HUES6 (cell line): ENCODE data around the gene STXBP6.

ENCODE experiments used
- H3K27ac ChIP-seq: 2 replicates; pipeline ENCODE4 v1.7.0; 2013; ENCODE audit warnings: low read depth, mild to moderate bottlenecking, low read length, inconsistent platforms
- H3K27me3 ChIP-seq: 2 replicates; pipeline ENCODE4 v1.6.1; 2013; ENCODE audit warnings: low read length; ENCODE audit not compliant: control insufficient read depth, insufficient read depth
- H3K36me3 ChIP-seq: 2 replicates; pipeline ENCODE4 v1.6.1; 2013; ENCODE audit warnings: low read length; ENCODE audit not compliant: control insufficient read depth, insufficient read depth
- H3K4me1 ChIP-seq: 2 replicates; pipeline ENCODE4 v1.6.1; 2013; ENCODE audit warnings: low read length; ENCODE audit not compliant: control insufficient read depth, insufficient read depth
- H3K4me3 ChIP-seq: 2 replicates; pipeline ENCODE4 v1.5.1; 2013; ENCODE audit warnings: low read depth, low read length
- H3K9ac ChIP-seq: one replicate; pipeline ENCODE4 v1.6.1; 2013; ENCODE audit warnings: mild to moderate bottlenecking, low read length
- H3K9me3 ChIP-seq: 2 replicates; pipeline ENCODE4 v1.6.1; 2013; ENCODE audit warnings: low read depth, low read length; ENCODE audit not compliant: control insufficient read depth, insufficient read depth

Gene STXBP6

GRCh38 chr14:24817212-24818057 is 232.5 kb downstream of the STXBP6 start:
- Histone ChIP-seq H3K9ac (no peak overlapping the region), H3K27me3 (no peaks in the 10 kb centered on the region), H3K36me3 (no peaks in the 10 kb centered on the region), H3K4me1 (no peaks in the 10 kb centered on the region; the same call in 1 of the 2 replicates), H3K4me3 (no peak overlapping the region), H3K27ac (no peak overlapping the region), H3K9me3 (no peaks in the 10 kb centered on the region)

- H3K27ac ChIP-seq: no peak overlapping the region
- H3K4me3 ChIP-seq: no peak overlapping the region
- no peaks in the 10 kb centered on the region for H3K9me3 ChIP-seq
- no peak overlapping the region for H3K9ac ChIP-seq
- no peaks in the 10 kb centered on the region for H3K36me3 ChIP-seq
- H3K27me3 ChIP-seq: no peaks in the 10 kb centered on the region
- no peaks in the 10 kb centered on the region; the same call in 1 of the 2 replicates for H3K4me1 ChIP-seq
Observed at GRCh38 chr14:24816929-24817211, 233.1 kb downstream of the STXBP6 start.

GRCh38 chr14:24816011-24816928 is 233.7 kb downstream of the STXBP6 start:
- H3K27ac ChIP-seq: no peak overlapping the region

GRCh38 chr14:24815543-24815942 is 234.4 kb downstream of the STXBP6 start:
- H3K36me3 ChIP-seq: no peaks in the 10 kb centered on the region
- no peaks in the 10 kb centered on the region for H3K27me3 ChIP-seq
- no peaks in the 10 kb centered on the region for H3K9me3 ChIP-seq
- no peak overlapping the region for H3K9ac ChIP-seq
- H3K27ac ChIP-seq: no peak overlapping the region
- H3K4me1 ChIP-seq: no peaks in the 10 kb centered on the region; the same call in 1 of the 2 replicates
- H3K4me3 ChIP-seq: no peak overlapping the region

More at GRCh38 chr14:24816011-24816928, 233.7 kb downstream of the STXBP6 start:
- Histone ChIP-seq H3K36me3 (no peaks in the 10 kb centered on the region), H3K27me3 (no peaks in the 10 kb centered on the region), H3K4me3 (no peak overlapping the region), H3K9ac (no peak overlapping the region), H3K4me1 (no peaks in the 10 kb centered on the region; the same call in 1 of the 2 replicates), H3K9me3 (no peaks in the 10 kb centered on the region)

GRCh38 chr14:24814944-24815343 is 235.0 kb downstream of the STXBP6 start:
- Histone ChIP-seq H3K9me3 (no peaks in the 10 kb centered on the region), H3K9ac (no peak overlapping the region), H3K36me3 (no peaks in the 10 kb centered on the region), H3K27me3 (no peaks in the 10 kb centered on the region), H3K4me3 (no peak overlapping the region), H3K4me1 (no peaks in the 10 kb centered on the region; the same call in 1 of the 2 replicates), H3K27ac (no peak overlapping the region)

- H3K27ac ChIP-seq: no peak overlapping the region
- no peaks in the 10 kb centered on the region for H3K36me3 ChIP-seq
- H3K27me3 ChIP-seq: no peaks in the 10 kb centered on the region
- H3K9me3 ChIP-seq: no peaks in the 10 kb centered on the region
- H3K4me1 ChIP-seq: no peaks in the 10 kb centered on the region; the same call in 1 of the 2 replicates
- H3K9ac ChIP-seq: no peak overlapping the region
- no peak overlapping the region for H3K4me3 ChIP-seq
Observed at GRCh38 chr14:24814346-24814745, 235.6 kb downstream of the STXBP6 start.

GRCh38 chr14:24813819-24814259 is 236.1 kb downstream of the STXBP6 start:
- Histone ChIP-seq H3K9ac (no peak overlapping the region), H3K4me1 (no peaks in the 10 kb centered on the region; the same call in 1 of the 2 replicates), H3K36me3 (no peaks in the 10 kb centered on the region), H3K27ac (no peak overlapping the region), H3K9me3 (no peaks in the 10 kb centered on the region), H3K27me3 (no peaks in the 10 kb centered on the region), H3K4me3 (no peak overlapping the region)

GRCh38 chr14:24813089-24813815 is 236.7 kb downstream of the STXBP6 start:
- no peak overlapping the region for H3K9ac ChIP-seq
- H3K9me3 ChIP-seq: no peaks in the 10 kb centered on the region
- H3K27ac ChIP-seq: no peak overlapping the region
- H3K27me3 ChIP-seq: no peaks in the 10 kb centered on the region
- no peak overlapping the region for H3K4me3 ChIP-seq
- no peaks in the 10 kb centered on the region for H3K4me1 ChIP-seq
- H3K36me3 ChIP-seq: no peaks in the 10 kb centered on the region

GRCh38 chr14:24809135-24809534 is 240.8 kb downstream of the STXBP6 start:
- H3K4me3 ChIP-seq: no peak overlapping the region
- H3K27ac ChIP-seq: no peak overlapping the region
- no peaks in the 10 kb centered on the region for H3K27me3 ChIP-seq
- no peak overlapping the region for H3K9ac ChIP-seq
- no peaks in the 10 kb centered on the region for H3K9me3 ChIP-seq
- no peaks in the 10 kb centered on the region for H3K36me3 ChIP-seq
- H3K4me1 ChIP-seq: peaks cover 3% of the 10 kb centered on the region; the same call in 1 of the 2 replicates

GRCh38 chr14:24808412-24808811 is 241.5 kb downstream of the STXBP6 start:
- Histone ChIP-seq H3K9ac (no peak overlapping the region), H3K27me3 (no peaks in the 10 kb centered on the region), H3K4me3 (no peak overlapping the region), H3K9me3 (no peaks in the 10 kb centered on the region), H3K36me3 (no peaks in the 10 kb centered on the region), H3K4me1 (peaks cover 3% of the 10 kb centered on the region; the same call in 1 of the 2 replicates), H3K27ac (no peak overlapping the region)
